GM23248 (cell line): ENCODE data around the gene TOMM7. TPM values are rescaled to one million over a fixed set of nuclear protein-coding genes. Genes with fewer than 3 reads are reported as not detected.

Source experiments
- DNase-seq: peaks from one replicate; pipeline ENCODE4 v3.0.0-alpha.2; 2015
- H2AFZ ChIP-seq: fragments of 200-600 bp; sonication (generic); 2 replicates; pipeline ENCODE4 v1.6.1; 2016; ENCODE audit warnings: antibody characterized with exemption
- H3F3A ChIP-seq: fragments of 200-600 bp; sonication (generic); 2 replicates; pipeline ENCODE4 v1.6.1; 2016; ENCODE audit warnings: mild to moderate bottlenecking, antibody characterized with exemption, mixed run types; ENCODE audit not compliant: insufficient read depth
- H3K27ac ChIP-seq: fragments of 200-600 bp; sonication (generic); 2 replicates; pipeline ENCODE4 v1.5.1; 2016; ENCODE audit warnings: mild to moderate bottlenecking
- H3K27me3 ChIP-seq: fragments of 200-600 bp; sonication (generic); replicated peaks from 2 replicates; pipeline ENCODE4 v1.6.1; 2016; ENCODE audit warnings: mild to moderate bottlenecking; ENCODE audit not compliant: insufficient read depth
- H3K36me3 ChIP-seq: fragments of 200-600 bp; sonication (generic); 2 replicates; pipeline ENCODE4 v1.6.1; 2016; ENCODE audit warnings: low read depth, mild to moderate bottlenecking
- H3K4me1 ChIP-seq: fragments of 200-600 bp; sonication (generic); 2 replicates; pipeline ENCODE4 v1.6.1; 2016; ENCODE audit warnings: mild to moderate bottlenecking; ENCODE audit not compliant: insufficient read depth
- H3K4me2 ChIP-seq: fragments of 200-600 bp; sonication (generic); one replicate; pipeline ENCODE4 v1.6.1; 2016; ENCODE audit warnings: mild to moderate bottlenecking; ENCODE audit not compliant: unreplicated experiment
- H3K4me3 ChIP-seq: fragments of 200-600 bp; sonication (generic); 2 replicates; pipeline ENCODE4 v1.5.1; 2016; ENCODE audit warnings: mild to moderate bottlenecking
- H3K79me2 ChIP-seq: fragments of 200-600 bp; sonication (generic); 2 replicates; pipeline ENCODE4 v1.6.1; 2016; ENCODE audit warnings: mild to moderate bottlenecking; ENCODE audit not compliant: insufficient read depth
- H3K9ac ChIP-seq: fragments of 200-600 bp; sonication (generic); 2 replicates; pipeline ENCODE4 v1.6.1; 2016; ENCODE audit warnings: mild to moderate bottlenecking
- H3K9me2 ChIP-seq: fragments of 200-600 bp; sonication (generic); 2 replicates; pipeline ENCODE4 v1.6.1; 2016; ENCODE audit warnings: mixed run types, mild to moderate bottlenecking, moderate library complexity; ENCODE audit not compliant: insufficient read depth
- H3K9me3 ChIP-seq: fragments of 200-600 bp; sonication (generic); one replicate; pipeline ENCODE4 v1.6.1; 2017; ENCODE audit warnings: low read depth
- H4K20me1 ChIP-seq: fragments of 200-600 bp; sonication (generic); 2 replicates; pipeline ENCODE4 v1.6.0; 2016; ENCODE audit not compliant: insufficient read depth
- EZH2 ChIP-seq: fragments of 200-600 bp; sonication (generic); IDR thresholded peaks from 2 replicates; pipeline ENCODE4 v1.6.1; 2018; ENCODE audit warnings: antibody characterized with exemption, mild to moderate bottlenecking; ENCODE audit not compliant: insufficient read depth, poor library complexity, severe bottlenecking
- EZH2phosphoT487 ChIP-seq: fragments of 200-600 bp; sonication (generic); IDR thresholded peaks from 2 replicates; pipeline ENCODE4 v1.6.1; 2018; ENCODE audit warnings: antibody characterized with exemption, moderate library complexity, mild to moderate bottlenecking, low read depth; ENCODE audit not compliant: insufficient read depth
- WGBS, 2 experiments: methylation state at CpG; one replicate each; pipeline ENCODE4 v1.1.6; 2015 to 2017; ENCODE audit warnings: low lambda C conversion rate in 2 of 2, low coverage in 1 of 2; ENCODE audit errors: missing lambda C conversion rate in 2 of 2; 5-methylcytosine and 5-hydroxymethylcytosine counted together
- in situ Hi-C: fragments of 300-500 bp; cut with MboI; formaldehyde crosslinking; loops from 2 replicates; pipeline ENCODE4 v1.15.0; 2020
- polyA plus RNA-seq: library from polyadenylated mRNA; unstranded; fragments of >200 nt; fragmentation: Nextera tagmentation; extraction: Ambion mirVana; gene quantifications from 2 replicates; pipeline ENCODE4 v1.2.1, GENCODE V29; 2016
- total RNA-seq: library from RNA; depleted of rRNA; stranded (reverse); fragments of >200 nt; shearing (Covaris generic); gene quantifications from 2 replicates; pipeline ENCODE4 v1.2.3, GENCODE V29; 2014

Gene TOMM7
- total and polyA plus RNA-seq, 2 experiments from 2014 or later = 132 to 408 TPM

DNA sequence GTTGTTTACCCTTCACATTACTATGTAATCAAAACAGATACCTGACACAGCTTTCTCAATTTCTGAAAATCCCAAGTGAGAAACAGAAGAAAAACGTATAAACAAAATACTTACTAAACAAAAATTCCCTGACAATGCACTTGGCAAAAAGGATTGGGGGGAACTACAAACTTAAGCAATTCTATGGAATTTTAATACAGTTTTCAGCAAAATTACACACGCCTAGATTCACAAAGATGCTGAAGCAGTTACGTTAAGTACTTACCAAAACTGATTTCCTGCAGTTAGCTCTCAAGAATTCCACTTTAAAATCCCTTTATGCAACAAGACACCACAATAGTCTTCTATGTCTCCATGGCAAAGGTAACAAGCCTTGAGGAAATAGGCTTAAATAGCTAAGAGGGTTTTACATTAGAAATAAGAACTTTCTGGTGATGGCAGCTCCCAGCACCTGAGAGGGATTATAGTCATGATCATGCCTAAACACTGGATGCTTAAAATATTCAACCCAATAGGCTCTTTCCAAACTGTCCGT lies 10.8 kb downstream of the TOMM7 start:
- Histone ChIP-seq H3K9ac (no peak overlapping the region), H3K27me3 (no peaks in the 10 kb centered on the region), H2AFZ (no peak overlapping the region), H3K9me2 (no peaks in the 10 kb centered on the region), H3K27ac (no peak overlapping the region), H3F3A (peaks cover 26% of the 10 kb centered on the region), H3K79me2 (peaks cover 23% of the 10 kb centered on the region), H3K4me3 (no peak overlapping the region), H3K9me3 (no peaks in the 10 kb centered on the region), H3K4me1 (no peaks in the 10 kb centered on the region), H3K36me3 (peaks cover 32% of the 10 kb centered on the region), H3K4me2 (no peak overlapping the region), H4K20me1 (no peaks in the 10 kb centered on the region)
- in situ Hi-C loops = no loop called here
- TF ChIP-seq EZH2phosphoT487 (no peak), EZH2 (no peak)
- DNase-seq = no peak
- 58 to 68% methylated on average over 4 of the region's 4 CpGs for WGBS, 2 experiments

GRCh38 chr7:22810843-22811242 lies 11.8 kb downstream of the TOMM7 start:
- H3K9me3 ChIP-seq = no peaks in the 10 kb centered on the region
- no peak overlapping the region for H3K4me3 ChIP-seq
- TF ChIP-seq EZH2phosphoT487 (no peak), EZH2 (no peak)
- no peak overlapping the region for H3K27ac ChIP-seq
- no peak overlapping the region for H3K4me2 ChIP-seq
- H3K27me3 ChIP-seq = no peaks in the 10 kb centered on the region
- peaks cover 13% of the 10 kb centered on the region for H3K79me2 ChIP-seq
- peaks cover 16% of the 10 kb centered on the region for H3F3A ChIP-seq
- in situ Hi-C loops = no loop called here
- no peak for DNase-seq
- peaks cover 23% of the 10 kb centered on the region for H3K36me3 ChIP-seq
- WGBS, 2 experiments = 93 to 97% methylated on average over 1 of the region's 1 CpG
- H4K20me1 ChIP-seq = no peaks in the 10 kb centered on the region
- no peak overlapping the region for H3K9ac ChIP-seq
- H2AFZ ChIP-seq = no peak overlapping the region
- H3K9me2 ChIP-seq = no peaks in the 10 kb centered on the region
- no peaks in the 10 kb centered on the region for H3K4me1 ChIP-seq

GRCh38 chr7:22809902-22810642 lies 12.6 kb downstream of the TOMM7 start:
- Histone ChIP-seq H3K79me2 (peaks cover 12% of the 10 kb centered on the region), H3F3A (peaks cover 8% of the 10 kb centered on the region), H3K9ac (no peak overlapping the region), H3K9me3 (no peaks in the 10 kb centered on the region), H3K4me3 (no peak overlapping the region), H3K36me3 (peaks cover 21% of the 10 kb centered on the region), H2AFZ (no peak overlapping the region), H3K4me2 (no peak overlapping the region), H3K9me2 (no peaks in the 10 kb centered on the region), H3K4me1 (no peaks in the 10 kb centered on the region), H3K27me3 (no peaks in the 10 kb centered on the region), H4K20me1 (no peaks in the 10 kb centered on the region), H3K27ac (no peak overlapping the region)
- 96 to 99% methylated on average over 4 of the region's 4 CpGs for WGBS, 2 experiments
- in situ Hi-C loops = no loop called here
- TF ChIP-seq EZH2phosphoT487 (no peak), EZH2 (no peak)
- DNase-seq = no peak

DNA sequence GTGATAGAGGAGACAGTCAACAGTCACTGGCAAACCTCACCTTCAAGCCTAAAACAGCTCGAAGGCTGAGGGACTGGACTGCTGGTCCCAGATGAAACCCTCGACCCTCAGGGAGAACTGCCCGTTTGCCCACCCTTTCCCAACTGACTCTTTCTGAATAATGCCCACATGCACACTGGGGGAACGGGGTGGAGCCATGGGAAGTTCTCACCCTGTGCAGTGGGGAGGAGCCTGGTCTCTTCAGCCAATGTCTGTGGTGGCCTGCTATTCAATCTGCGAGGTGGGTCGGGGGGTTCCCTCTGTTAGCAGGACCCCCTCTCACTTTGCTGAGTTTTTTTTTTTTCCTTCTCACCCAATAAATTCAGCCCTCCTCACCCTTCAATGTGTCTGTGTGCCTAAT lies 14.5 kb downstream of the TOMM7 start:
- Histone ChIP-seq H3K4me2 (no peak overlapping the region), H3F3A (0 out of 2 replicates have a peak, but pooled peaks cover 5% of the 10 kb centered on the region), H3K27ac (no peak overlapping the region), H3K36me3 (peaks cover 13% of the 10 kb centered on the region), H3K27me3 (no peaks in the 10 kb centered on the region), H3K9ac (no peak overlapping the region), H3K79me2 (peaks cover 4% of the 10 kb centered on the region; the same call in 1 of the 2 replicates), H3K9me2 (no peaks in the 10 kb centered on the region), H3K4me1 (no peaks in the 10 kb centered on the region), H3K9me3 (no peaks in the 10 kb centered on the region), H2AFZ (no peak overlapping the region), H3K4me3 (no peak overlapping the region), H4K20me1 (no peaks in the 10 kb centered on the region)
- DNase-seq = no peak
- WGBS, 2 experiments = 55% methylated on average over 6 of the region's 6 CpGs
- in situ Hi-C loops = no loop called here
- TF ChIP-seq EZH2 (no peak), EZH2phosphoT487 (no peak)
